Fibroblast of skin of right quadriceps (primary cell): Measurements from ENCODE around the gene MYH7.

ENCODE experiments used
- DNase-seq: peaks from one replicate; pipeline ENCODE4 v3.0.0-alpha.2; 2013

The MYH7 gene

DNA sequence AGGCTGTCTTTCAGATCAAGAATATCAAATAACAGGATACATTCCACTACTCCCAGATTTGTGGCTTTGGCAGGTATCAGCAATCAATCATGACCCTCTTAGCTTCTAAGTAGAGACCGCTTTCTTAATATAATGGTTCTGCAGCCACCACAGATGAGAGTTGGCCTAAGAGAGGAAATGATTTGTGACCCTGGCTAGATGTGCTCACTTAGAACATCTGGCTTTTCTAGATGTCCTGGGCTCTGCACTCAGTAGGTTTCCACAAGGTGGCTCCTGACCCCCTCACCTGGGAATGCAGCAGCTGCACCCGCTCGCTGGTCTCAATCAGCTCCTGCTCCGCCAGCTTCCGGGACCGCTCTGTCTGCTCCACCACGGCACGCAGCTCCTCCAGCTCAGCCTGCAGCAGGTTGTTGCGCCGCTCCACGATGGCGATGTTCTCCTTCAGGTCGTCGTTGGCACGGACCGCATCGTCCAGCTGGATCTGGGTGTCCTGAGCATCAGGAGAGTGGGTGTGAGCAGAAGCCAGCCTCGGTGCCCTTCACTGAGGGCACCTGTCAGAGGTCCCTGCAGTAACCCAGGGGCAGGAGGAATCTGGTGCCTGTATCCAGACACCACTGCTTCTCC, 49.7 kb downstream of the MYH7 start:
- no peak for DNase-seq

DNA sequence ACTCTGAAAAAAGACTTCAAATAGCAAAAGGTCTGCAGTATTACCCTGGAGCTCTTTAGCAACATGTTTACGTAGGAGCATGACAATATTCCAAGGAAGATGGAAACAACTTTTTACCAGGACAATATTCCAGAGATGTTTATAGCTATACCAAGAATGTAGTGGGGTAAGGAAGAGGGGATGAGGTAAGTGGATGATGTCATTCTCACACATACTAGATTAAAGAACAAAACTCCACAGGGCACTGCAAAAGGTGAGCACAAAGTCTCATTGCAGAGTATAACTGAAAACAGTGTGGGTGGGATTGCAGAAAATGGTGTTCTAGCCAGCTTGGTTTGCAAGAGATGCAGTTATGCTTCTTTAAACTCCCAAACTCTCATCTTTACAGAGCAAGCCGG, 50.2 kb downstream of the MYH7 start:
- no peak for DNase-seq

DNA sequence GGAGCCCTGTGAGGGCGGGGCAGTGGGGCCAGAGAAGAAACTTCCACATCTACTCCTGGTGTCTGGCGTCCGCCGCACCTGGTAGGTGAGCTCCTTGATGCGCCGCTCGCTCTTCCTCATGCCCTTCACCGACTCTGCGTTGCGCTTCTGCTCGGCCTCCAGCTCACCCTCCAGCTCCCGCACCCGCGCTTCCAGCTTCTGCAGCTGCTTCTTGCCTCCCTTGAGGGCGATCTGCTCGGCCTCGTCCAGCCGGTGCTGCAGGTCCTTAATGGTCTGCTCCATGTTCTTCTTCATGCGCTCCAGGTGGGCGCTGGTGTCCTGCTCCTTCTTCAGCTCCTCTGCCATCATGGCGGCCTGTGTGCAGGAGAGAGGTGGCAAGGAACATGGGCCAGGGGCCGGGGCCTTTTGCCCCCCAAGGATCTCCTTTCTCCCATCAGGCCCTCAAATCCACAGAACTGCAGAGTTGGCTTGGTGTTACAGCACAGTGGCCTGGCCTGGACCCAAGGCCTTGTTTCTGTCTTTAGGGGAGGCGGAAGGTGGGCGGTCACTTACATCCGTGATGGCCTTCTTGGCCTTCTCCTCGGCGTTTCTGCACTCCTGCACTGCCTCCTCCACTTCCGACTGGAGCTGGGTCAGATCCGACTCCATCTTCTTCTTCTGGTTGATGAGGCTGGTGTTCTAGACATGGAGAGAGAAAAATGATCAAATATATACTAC, 50.9 kb downstream of the MYH7 start:
- no peak for DNase-seq

DNA sequence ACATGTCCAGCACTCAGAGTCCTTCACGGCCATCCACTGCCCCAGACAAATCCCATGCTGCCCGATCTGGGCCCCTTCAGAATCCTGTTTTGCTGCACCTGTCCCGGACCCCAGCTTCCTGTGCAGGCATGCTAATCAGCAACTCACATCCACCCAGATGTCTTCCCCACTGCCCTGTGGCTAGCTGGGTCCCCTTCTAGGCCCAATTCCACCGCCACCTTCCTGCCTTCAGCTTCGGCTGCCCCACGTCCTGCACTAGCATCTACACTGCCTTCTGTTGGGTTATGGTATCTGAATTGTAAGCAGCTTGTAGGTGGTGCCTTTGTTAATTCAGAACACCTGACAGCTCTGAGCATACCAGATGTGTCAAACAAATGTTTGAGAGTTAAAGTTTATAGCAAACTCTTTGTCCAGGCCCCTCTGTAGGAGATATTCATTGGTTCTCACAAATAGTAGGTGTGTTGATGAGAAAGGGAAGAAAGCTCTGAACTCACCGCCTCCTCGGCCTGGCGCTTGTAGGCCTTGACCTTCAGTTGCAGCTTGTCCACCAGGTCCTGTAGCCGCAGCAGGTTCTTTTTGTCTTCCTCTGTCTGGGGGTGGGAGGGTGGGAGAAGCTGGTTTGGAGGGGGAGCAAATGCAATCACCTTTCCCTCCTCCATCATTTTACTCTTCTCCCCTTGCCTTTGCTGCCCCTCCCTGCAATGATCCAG, 52.6 kb downstream of the MYH7 start:
- no peak for DNase-seq

DNA sequence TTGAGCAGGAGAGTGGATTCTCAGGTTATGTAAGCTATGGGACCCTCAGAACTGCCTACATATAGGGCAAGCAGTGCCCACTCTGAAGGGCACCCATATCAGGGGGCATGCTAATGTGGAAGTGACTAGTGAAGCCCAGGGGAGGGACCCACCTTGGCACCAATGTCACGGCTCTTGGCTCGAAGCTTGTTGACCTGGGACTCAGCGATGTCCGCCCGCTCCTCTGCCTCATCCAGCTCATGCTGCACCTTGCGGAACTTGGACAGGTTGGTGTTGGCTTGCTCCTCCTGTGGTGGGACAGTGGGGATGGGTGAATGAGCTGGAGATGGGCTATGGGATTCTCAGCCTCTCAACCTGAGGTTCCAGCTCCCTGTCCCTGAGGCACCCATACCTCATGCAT, 53.2 kb downstream of the MYH7 start:
- no peak for DNase-seq

DNA sequence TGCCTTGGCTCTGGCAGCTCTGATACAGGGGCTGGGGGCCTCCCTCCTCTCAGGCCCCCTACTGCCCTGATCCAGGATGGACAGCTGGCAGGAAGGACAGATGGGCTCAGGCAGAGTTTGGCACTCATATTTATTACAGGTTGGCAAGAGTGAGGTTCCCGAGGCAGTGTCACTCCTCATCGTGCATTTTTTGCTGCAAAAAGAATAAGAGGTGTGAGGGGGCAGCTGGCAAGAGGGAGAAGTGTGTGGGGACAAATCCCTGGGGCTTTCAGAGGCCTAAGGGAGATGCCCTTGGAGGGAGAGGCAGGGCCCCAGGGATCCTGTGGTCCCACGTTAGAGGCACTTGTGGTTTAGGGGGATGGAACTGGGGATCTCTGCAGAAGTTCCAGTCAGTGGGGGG, 53.6 kb downstream of the MYH7 start:
- DNase-seq, result no peak

DNA sequence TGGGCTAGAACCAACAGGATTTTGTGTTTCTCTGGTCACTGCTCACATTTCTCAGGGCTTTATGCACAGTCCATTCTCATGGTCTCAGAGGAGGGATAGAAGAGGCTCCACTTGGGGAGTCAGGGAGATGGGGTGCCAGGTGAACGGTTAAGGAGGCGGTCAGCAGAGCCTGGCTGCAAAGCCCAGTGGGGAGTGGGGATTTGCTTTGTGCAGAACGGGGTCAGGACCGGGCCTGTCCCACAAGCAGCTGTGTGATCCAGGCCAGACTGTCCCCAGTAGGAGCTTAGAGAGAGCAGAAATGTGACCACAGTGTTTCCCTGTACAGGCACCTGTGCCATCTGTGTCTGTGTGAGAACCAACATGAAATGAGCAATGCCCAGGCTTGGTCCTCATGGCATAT, 54.5 kb downstream of the MYH7 start:
- DNase-seq, result no peak

DNA sequence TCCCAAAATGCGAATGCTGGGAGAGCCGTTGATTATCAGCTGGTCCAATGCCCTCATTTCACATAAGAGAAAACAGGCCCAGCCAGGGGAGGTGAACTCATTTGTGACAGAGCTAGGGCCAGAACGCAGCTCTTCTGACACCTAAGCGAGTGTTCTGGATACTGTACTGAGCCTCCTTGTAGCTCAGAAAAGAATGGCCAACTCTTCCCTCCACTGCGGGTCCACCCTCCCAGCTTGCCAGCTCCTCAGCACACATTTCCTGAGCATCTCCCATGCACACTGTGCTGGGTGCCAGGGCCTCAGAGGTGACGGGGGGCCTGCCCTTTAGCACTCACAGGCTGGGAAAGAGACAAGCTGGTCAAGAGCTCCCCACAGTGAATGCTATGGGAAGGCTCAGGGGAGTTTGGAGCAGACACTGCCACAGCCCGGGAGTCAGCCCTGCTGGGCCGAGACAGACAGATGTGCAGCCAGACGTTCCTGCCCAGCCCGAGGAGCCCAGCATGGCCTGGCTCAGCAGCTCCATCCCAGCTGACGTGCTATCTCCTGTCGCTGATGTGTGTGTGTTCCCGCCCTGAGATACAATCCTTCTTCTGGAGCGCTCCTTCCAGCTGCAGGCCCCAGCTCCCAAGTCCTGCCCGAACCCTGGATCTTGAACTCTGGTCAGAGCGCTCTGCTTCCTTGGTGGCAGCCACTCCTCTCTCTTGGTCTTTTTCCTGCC, 55.1 kb downstream of the MYH7 start:
- no peak for DNase-seq

DNA sequence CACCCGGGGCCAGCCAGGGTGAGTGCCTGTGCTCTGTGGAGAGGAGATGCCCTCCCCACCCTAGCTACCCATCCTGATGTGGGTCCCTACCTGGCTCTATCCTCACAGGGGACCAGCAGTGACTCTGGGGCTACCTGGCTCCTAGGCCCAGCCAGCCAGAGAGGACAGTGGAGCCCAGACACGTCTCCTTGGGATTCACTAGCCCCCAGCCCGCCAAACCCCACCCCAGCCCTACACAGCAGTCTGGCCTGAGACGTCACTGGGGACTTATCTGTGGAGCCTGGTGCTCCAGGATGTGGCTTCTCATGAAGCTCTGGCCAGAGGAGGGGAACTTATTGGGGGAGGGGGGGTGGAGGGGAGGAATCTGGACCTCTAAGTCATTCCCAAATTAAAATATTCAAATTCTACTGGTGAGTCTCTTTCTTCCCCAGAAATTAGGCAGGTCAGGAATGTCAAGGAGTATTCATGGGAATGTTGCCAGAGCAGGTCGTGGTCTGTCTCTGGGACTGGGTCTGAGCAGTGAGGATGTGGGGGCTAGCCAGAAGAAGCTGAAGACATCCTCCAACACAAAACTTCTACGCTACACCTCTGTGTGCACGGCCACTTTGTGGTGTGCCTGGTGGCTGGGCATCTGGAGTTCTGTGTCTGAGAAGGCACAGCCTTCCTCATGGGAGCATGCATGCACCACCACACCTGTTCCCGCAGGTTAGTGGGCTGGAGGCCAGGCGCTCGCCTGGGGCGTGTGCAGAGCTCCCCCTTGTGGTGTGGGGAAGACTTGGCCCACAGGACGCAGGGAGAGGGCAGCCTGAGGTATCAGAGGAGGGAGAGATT, 55.9 kb downstream of the MYH7 start:
- peak; percentile 15 for DNase-seq

DNA sequence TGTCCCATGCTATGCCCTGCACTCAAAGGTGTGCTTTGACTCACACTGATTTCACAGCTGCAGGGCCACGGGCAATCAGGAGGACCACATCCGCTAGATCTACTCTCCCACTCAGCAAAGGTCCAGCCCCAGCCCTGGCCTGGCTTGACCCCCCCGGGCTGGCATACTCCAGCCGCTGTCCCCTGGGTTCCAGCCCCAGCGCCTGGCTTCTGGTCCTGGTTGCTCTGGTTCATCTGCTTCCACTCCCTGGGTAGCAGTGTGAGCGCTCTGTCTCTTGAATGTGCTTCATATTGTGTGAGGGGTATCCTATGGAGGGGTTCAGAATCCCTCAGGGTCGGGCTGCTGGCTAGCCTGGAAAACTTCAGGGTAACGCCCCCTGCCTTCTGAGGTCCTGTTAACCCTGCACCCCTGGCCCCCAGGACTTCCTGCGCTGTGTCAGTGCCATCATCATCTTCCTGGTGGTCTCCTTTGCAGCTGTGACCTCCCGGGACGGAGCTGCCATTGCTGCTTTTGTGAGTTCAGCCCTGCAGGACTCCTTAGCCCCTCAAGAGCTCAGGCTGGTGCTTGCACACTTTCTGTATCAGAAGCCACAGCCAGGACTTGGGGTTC, 56.7 kb downstream of the MYH7 start:
- DNase-seq, result no peak

DNA sequence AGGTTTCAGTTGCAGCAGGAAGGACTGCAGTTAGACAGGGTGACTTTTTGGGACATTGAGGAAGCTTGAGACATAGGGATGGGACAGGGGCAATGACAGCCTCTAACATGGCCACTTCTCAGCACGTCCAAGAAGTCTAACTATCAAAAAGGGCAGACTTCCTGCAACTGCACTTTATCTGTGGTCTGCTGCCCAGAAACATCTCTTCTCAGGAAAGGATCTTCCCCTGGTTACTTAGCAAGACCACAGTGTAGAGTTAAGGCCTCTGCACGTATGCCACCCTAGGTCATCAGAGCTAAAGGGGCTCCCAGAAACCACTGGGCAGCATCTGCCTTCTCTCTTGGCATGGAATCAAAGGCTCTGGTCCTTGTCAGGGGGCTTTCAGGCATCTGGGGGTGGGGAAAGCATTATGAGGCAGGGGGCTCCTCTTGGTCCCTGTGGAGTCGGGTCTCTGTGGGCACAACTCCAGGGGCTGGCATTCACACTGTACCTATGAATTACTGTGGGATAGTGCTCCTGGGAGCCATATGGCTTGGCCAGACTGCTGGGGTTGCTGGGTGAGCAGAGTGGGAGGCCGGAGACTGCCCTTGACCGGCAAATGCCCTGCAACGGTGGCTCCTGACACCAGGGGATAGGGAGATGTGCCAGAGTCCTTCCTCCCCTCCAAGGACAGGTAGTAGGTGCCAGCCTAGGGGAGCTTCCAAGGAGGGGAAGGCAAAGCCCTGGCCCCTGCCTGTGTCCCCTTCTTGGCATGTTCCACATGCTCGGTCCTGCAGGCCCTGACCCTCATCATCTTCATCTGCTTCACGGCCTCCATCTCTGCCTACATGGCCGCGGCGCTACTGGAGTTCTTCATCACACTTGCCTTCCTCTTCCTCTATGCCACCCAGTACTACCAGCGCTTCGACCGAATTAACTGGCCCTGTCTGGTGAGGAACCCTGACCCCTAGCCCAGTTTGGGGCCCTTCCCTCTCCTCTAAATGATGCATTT, 57.6 kb downstream of the MYH7 start:
- no peak for DNase-seq

DNA sequence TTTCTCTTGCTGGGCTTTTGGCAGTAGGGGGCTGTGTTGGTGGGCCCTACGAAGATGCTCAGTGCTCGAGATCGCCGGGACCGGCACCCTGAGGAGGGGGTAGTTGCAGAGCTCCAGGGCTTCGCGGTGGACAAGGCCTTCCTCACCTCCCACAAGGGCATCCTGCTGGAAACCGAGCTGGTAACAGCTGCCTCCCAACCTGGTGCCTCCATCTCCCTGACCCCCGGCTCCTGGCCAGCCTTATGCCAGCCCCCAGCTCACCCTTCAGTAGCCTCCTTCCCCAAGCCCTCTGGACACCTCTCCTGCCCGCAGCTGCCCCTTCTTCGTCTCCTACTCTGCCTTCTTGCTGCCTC, 58.3 kb downstream of the MYH7 start:
- DNase-seq, result no peak

DNA sequence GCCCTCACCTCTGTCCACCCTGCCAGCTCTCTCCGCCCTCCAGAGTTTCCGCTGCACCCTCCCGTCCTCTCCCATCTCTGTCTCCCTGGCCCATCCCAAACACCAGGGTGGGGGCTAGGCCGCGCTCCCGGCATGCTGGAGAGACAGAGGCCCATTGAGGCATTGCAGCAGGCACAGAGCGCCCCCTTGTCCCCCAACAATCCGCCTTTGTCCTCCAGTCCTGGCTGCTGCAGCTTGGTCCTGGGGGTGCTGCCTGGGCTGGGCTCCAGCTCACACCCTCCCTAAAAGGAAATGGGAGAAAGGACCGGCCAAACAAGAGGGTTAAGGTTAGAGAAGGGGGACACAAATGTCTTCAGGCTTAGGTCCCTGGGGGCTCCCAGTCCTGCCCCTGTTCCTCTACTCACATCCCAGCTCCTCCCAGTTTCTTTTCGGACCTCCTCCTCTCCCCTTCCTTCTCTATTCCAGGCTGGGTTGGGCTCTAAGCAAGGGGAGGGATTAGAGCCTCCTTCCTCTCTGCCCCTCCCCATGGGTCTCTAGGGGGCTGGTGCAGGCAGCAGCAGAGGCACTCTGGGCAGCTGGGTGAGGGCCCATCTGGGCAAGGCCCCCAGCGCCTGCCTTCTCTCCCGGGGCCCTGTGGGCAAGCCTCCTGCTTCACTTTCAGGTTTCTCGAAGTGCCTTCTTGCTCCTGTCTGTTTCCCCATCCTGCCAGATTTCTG, 58.8 kb downstream of the MYH7 start, which contains the start of gene CMTM5:
CMTM5 (plus strand) TSS at position 565 of the 716 bp plus-strand sequence. CDS start 206 bp downstream, outside the sequence.
- DNase-seq, result no peak

DNA sequence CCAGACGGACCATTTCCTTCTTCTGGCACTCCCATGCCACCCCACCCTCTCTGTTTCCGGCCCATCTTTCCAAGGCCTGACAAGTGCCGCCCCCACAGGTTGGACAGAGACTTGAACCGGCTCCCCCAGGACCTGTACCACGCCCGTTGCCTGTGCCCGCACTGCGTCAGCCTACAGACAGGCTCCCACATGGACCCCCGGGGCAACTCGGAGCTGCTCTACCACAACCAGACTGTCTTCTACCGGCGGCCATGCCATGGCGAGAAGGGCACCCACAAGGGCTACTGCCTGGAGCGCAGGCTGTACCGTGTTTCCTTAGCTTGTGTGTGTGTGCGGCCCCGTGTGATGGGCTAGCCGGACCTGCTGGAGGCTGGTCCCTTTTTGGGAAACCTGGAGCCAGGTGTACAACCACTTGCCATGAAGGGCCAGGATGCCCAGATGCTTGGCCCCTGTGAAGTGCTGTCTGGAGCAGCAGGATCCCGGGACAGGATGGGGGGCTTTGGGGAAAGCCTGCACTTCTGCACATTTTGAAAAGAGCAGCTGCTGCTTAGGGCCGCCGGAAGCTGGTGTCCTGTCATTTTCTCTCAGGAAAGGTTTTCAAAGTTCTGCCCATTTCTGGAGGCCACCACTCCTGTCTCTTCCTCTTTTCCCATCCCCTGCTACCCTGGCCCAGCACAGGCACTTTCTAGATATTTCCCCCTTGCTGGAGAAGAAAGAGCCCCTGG, 59.8 kb downstream of the MYH7 start:
- DNase-seq, result no peak

DNA sequence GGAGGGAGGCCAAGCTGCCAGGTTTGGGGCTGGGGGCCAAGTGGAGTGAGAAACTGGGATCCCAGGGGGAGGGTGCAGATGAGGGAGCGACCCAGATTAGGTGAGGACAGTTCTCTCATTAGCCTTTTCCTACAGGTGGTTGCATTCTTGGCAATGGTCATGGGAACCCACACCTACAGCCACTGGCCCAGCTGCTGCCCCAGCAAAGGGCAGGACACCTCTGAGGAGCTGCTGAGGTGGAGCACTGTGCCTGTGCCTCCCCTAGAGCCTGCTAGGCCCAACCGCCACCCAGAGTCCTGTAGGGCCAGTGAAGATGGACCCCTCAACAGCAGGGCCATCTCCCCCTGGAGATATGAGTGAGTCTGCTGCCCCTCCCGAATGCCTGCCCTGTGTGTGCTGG, 62.4 kb downstream of the MYH7 start:
- DNase-seq, result no peak

DNA sequence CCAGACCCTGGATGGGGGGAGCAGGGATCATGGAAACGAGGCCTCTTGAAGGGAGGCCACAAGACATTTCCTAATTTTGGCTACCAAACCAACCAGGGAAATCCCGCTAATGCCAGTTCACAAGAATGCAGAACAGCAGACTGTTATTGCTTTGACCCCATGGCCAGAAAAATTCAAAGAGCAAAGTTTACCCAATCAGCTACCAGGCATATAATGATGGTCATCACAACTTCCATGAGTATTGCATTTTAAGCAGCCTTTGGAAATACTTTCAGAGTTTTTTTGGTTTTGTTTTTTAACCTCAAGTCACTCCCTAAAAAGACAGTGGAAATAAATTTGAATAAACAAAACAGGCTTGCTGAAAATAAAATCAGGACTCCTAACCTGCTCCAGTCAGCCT, 63.0 kb downstream of the MYH7 start, which contains the start of gene IL25:
IL25 (plus strand) TSS at position 301 of the 400 bp plus-strand sequence.
- DNase-seq, result no peak

DNA sequence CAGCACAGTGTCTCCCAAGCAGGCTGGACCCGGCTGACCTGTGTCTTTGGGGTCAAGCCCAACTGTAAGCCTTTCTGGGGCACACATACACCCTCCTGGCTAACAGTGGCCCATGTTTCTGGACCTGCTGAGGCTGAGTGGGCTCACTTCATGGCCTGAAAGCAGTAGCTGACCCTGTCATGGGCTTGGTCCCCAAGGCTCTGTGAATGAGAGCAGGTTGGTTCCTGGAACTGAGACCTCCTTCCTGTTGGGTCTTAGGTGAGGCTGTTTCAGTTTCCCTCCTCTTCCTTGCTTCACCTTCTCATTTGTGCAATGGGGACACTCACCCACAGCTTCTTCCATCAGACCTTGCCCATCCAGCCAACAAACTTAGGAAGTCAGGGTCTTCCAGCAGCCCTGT, 63.6 kb downstream of the MYH7 start:
- DNase-seq, result no peak

DNA sequence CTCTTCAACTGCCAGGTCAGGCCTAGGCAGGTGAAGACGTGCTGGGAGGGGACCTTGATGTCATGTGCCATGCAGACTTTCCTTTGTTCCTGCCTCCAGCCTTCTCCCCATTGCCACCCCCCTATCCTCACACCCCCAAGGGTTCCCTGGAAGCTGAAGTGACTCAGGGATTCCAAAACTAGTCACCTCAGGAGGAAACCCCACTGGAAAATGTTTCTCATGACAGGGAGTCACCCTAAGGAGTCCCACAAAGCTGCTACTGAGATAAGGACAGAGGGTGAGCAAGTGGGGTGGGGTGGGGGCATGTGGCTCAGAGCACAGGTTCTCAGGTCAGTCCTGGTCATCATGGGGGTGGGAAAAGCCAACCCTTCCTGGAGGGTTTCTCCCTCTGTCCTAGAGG, 65.2 kb downstream of the MYH7 start:
- DNase-seq, result no peak

DNA sequence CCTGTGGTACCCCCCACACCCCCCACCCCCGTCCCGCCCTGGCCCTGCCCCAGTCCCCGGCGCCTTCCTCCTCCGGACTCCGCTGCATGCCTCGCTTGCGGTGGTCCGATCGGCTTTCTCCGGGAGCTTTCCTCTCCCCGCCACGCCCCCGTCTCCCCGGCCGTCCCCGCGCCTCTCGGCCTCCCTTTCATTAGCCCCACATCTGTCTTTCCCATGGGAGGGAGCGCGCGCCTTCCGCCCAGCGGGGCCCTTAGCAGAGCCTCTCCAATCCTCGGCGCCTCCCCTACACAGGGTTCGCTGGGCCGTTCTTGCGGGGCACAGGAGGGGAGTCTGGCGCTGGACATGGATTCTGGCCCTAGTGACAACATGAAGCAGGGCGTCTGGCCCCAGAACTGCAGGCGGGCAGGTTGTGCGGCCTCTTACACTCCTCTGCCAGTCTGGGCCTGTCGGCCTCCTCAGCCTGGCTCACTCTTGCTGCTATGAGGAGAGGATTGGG, 69.0 kb downstream of the MYH7 start:
- DNase-seq, result no peak
